Left lung (tissue), 10 donors: ENCODE measurements around the gene LTBP1. TPM values are rescaled to one million over a fixed set of nuclear protein-coding genes. Genes with fewer than 3 reads are reported as not detected.

Experiments
- ATAC-seq: fragments of 200-7000 bp; cut with Tn5 transposase; one replicate; pipeline ENCODE4 v1.9.1; 2020; ENCODE audit warnings: moderate library complexity
- DNase-seq, 4 donors: peaks; one replicate each; pipeline ENCODE4 v3.0.0-alpha.2; 2013 to 2020
- H3K27ac ChIP-seq, 2 donors: fragments of 200-600 bp; sonication (generic) in 1 of 2; one replicate each; pipeline versions ENCODE4 v1.5.0 to v1.8.0; 2020 to 2021
- H3K27me3 ChIP-seq, 2 donors: fragments of 200-600 bp; sonication (generic) in 1 of 2; one replicate each; pipeline versions ENCODE4 v1.5.0 to v1.8.0; 2020 to 2021
- H3K36me3 ChIP-seq, 2 donors: fragments of 200-600 bp; sonication (generic) in 1 of 2; one replicate each; pipeline versions ENCODE4 v1.5.0 to v1.8.0; 2020 to 2021
- H3K4me1 ChIP-seq, 2 donors: fragments of 200-600 bp; one replicate each; pipeline ENCODE4 v1.8.0; 2021
- H3K4me3 ChIP-seq, 2 donors: fragments of 200-600 bp; sonication (generic) in 1 of 2; one replicate each; pipeline versions ENCODE4 v1.5.0 to v1.8.0; 2020 to 2021; ENCODE audit warnings: mild to moderate bottlenecking in 1 of 2
- H3K9me3 ChIP-seq, 2 donors: fragments of 200-600 bp; sonication (generic) in 1 of 2; one replicate each; pipeline versions ENCODE4 v1.5.0 to v1.8.0; 2020 to 2021
- CTCF ChIP-seq, 2 donors: fragments of 200-600 bp; sonication (generic) in 1 of 2; IDR thresholded peaks; one replicate each; pipeline versions ENCODE4 v1.5.0 to v1.8.0; 2021; ENCODE audit warnings: antibody characterized with exemption in 2 of 2
- intact Hi-C, 2 donors: fragments of 100-400 bp; cut with DNase I; formaldehyde crosslinking; loops; one replicate each; pipeline versions ENCODE4 v1.11.2 to v1.14.2; 2022
- polyA plus RNA-seq, 6 donors: library from polyadenylated mRNA; unstranded; fragments of 120-200 nt; gene quantifications; one replicate each; pipeline ENCODE4 v1.2.1, GENCODE V29; 2013; ENCODE audit not compliant: insufficient read length in 6 of 6
- total RNA-seq, 2 donors: library from RNA; stranded (reverse); fragmentation: NEBNext Ultra II Directional; extraction: Animal tissue kit (Norgen Biotek cat#: 25700); gene quantifications; one replicate each; pipeline ENCODE4 v1.2.1, GENCODE V29; 2021
- donor health status: DM: no; HTN: yes; CAD: no.
- donor health status: DM: no; HTN: no; CAD: no.

Gene LTBP1
- total and polyA plus RNA-seq, 8 donors, result 35.4 to 81.2 (median 50.9) TPM

- TF ChIP-seq CTCF (IDR thresholded peaks at IDR 0.05), result no peak
- intact Hi-C loops, result no loop called here
- H3K36me3 ChIP-seq, result no peaks in the 10 kb centered on the region
- H3K27ac ChIP-seq, result no peak overlapping the region
- H3K9me3 ChIP-seq, result peaks cover 0 to 8% of the 10 kb centered on the region in 2 donors
- no peaks in the 10 kb centered on the region for H3K4me1 ChIP-seq
- no peak overlapping the region for H3K4me3 ChIP-seq
- no peaks in the 10 kb centered on the region for H3K27me3 ChIP-seq
- peak; percentile 22 for ATAC-seq
- no peak for DNase-seq
These were observed 465.0 kb downstream of the LTBP1 start for GRCh38 chr2:33411765-33412164.

GRCh38 chr2:33412920-33413319, 466.2 kb downstream of the LTBP1 start:
- Histone ChIP-seq H3K4me1 (no peaks in the 10 kb centered on the region), H3K9me3 (peaks cover 0 to 8% of the 10 kb centered on the region in 2 donors), H3K27me3 (no peaks in the 10 kb centered on the region), H3K27ac (no peak overlapping the region), H3K4me3 (no peak overlapping the region), H3K36me3 (no peaks in the 10 kb centered on the region)
- peak; percentile 24 to 32 for TF ChIP-seq CTCF (IDR thresholded peaks at IDR 0.05)
- DNase-seq (no peak), ATAC-seq (peak; percentile 59)
- intact Hi-C loops, result no loop called here

- DNase-seq (no peak), ATAC-seq (no peak)
- no peaks in the 10 kb centered on the region for H3K9me3 ChIP-seq
- intact Hi-C loops, result no loop called here
- no peaks in the 10 kb centered on the region for H3K27me3 ChIP-seq
- H3K4me3 ChIP-seq, result no peak overlapping the region
- TF ChIP-seq CTCF (IDR thresholded peaks at IDR 0.05), result no peak
- H3K4me1 ChIP-seq, result no peaks in the 10 kb centered on the region
- no peaks in the 10 kb centered on the region for H3K36me3 ChIP-seq
- peak overlapping the region in 1 of 2 donors; percentile 37 for H3K27ac ChIP-seq
These were observed 472.9 kb downstream of the LTBP1 start for GRCh38 chr2:33419581-33420200.

GRCh38 chr2:33420726-33421125, 474.0 kb downstream of the LTBP1 start:
- Histone ChIP-seq H3K4me1 (no peaks in the 10 kb centered on the region), H3K36me3 (no peaks in the 10 kb centered on the region), H3K27me3 (no peaks in the 10 kb centered on the region), H3K27ac (no peak overlapping the region), H3K9me3 (no peaks in the 10 kb centered on the region), H3K4me3 (no peak overlapping the region)
- DNase-seq (no peak), ATAC-seq (no peak)
- intact Hi-C loops, result no loop called here
- no peak for TF ChIP-seq CTCF (IDR thresholded peaks at IDR 0.05)

- no peak for TF ChIP-seq CTCF (IDR thresholded peaks at IDR 0.05)
These were observed 475.1 kb downstream of the LTBP1 start for GRCh38 chr2:33421820-33422219.

More at GRCh38 chr2:33421820-33422219, 475.1 kb downstream of the LTBP1 start:
- no peaks in the 10 kb centered on the region for H3K27me3 ChIP-seq
- no peak overlapping the region for H3K4me3 ChIP-seq
- H3K27ac ChIP-seq, result no peak overlapping the region
- H3K4me1 ChIP-seq, result no peaks in the 10 kb centered on the region
- ATAC-seq, result no peak
- no peaks in the 10 kb centered on the region for H3K36me3 ChIP-seq
- DNase-seq, result no peak
- H3K9me3 ChIP-seq, result no peaks in the 10 kb centered on the region
- intact Hi-C loops, result no loop called here
